Keratinocyte (primary cell): Measurements from ENCODE around the gene RNF166.

ENCODE experiments used
- EZH2 ChIP-seq: IDR thresholded peaks from one replicate; pipeline ENCODE4 v1.6.1; 2012; ENCODE audit warnings: inconsistent platforms, mild to moderate bottlenecking, low read length, moderate library complexity
- TF ChIP-seq, protein P1 (sequence below), 3 experiments: IDR thresholded peaks in 1 of 3; conservative IDR thresholded peaks in 1 of 3; optimal IDR thresholded peaks in 1 of 3; 2 replicates in 2 of 3; 3 replicates in 1 of 3; pipeline versions ENCODE3 to v1.5.1; 2011; ENCODE audit warnings: low read length in 3 of 3, mild to moderate bottlenecking in 3 of 3, moderate library complexity in 2 of 3, control low read depth in 1 of 3, inconsistent platforms in 1 of 3; ENCODE audit not compliant: insufficient read depth in 2 of 3; ENCODE audit errors: extremely low read depth in 1 of 3

DNA sequence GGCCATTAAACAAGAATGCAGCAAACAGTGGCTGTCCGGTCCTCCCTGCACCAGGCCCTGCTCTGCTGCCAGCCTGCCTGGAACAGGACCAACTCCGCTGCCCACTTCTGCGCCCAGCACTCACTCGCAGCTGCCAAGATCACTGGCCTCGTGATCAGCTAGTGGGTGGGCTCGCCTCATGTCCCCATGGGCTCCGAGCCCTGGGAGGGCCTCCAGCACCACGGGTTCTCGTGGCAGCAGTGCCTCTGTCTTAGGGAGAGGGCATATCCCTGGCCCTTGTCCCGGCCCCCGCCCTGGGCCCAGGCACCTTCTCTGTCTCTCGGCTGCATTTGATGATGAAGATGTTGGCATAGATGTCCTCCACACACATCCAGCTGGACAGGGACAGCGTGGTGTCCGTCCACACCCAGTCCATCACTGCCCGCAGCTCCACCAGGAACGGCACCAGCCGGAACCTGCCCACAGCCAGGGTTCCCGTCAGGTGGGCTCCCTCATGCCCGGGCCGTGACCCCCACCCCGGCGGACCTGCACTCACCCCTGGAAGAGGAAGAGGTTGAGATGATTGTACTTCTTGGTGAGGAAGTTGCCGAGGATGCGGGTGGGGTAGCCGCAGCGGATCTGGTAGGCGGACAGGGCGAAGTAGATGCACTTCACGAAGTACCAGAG is 13.2 kb upstream of the RNF166 start:
- TF ChIP-seq, protein P1, sequence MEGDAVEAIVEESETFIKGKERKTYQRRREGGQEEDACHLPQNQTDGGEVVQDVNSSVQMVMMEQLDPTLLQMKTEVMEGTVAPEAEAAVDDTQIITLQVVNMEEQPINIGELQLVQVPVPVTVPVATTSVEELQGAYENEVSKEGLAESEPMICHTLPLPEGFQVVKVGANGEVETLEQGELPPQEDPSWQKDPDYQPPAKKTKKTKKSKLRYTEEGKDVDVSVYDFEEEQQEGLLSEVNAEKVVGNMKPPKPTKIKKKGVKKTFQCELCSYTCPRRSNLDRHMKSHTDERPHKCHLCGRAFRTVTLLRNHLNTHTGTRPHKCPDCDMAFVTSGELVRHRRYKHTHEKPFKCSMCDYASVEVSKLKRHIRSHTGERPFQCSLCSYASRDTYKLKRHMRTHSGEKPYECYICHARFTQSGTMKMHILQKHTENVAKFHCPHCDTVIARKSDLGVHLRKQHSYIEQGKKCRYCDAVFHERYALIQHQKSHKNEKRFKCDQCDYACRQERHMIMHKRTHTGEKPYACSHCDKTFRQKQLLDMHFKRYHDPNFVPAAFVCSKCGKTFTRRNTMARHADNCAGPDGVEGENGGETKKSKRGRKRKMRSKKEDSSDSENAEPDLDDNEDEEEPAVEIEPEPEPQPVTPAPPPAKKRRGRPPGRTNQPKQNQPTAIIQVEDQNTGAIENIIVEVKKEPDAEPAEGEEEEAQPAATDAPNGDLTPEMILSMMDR (optimal IDR thresholded peaks at IDR 0.05 in 1 of 3, IDR thresholded peaks at IDR 0.05 in 1 of 3, conservative IDR thresholded peaks at IDR 0.05 in 1 of 3; ENCODE audit: extremely low read depth in 1 of 3, insufficient read depth in 2 of 3, low read length in 3 of 3): no peak
- no peak for TF ChIP-seq EZH2
